Testis (tissue), 2 donors: ENCODE measurements around the gene SNURF.

Source experiments
- CTCF ChIP-seq, 3 experiments: fragments of 450-650 bp in 2 of 3; fragments of 200-600 bp in 1 of 3; sonication (generic) in 1 of 3; IDR thresholded peaks; one replicate each; pipeline ENCODE4 v1.5.1; 2016 to 2019; ENCODE audit warnings: antibody characterized with exemption in 3 of 3, mild to moderate bottlenecking in 2 of 3, moderate library complexity in 1 of 3
- POLR2A ChIP-seq: fragments of 450-650 bp; IDR thresholded peaks from one replicate; pipeline ENCODE4 v1.6.1; 2017; ENCODE audit warnings: antibody characterized with exemption, mild to moderate bottlenecking, moderate library complexity

- no peak for TF ChIP-seq CTCF (IDR thresholded peaks at IDR 0.05)
- TF ChIP-seq POLR2A = no peak
Observed at GRCh38 chr15:24933716-24934115, 21.1 kb upstream of the SNURF start.
